Measurements from ENCODE around the gene WDR90. TPM values are rescaled to one million over a fixed set of nuclear protein-coding genes. Genes with fewer than 3 reads are reported as not detected.

Gene WDR90
- polyA plus RNA-seq, 1 donor from 2014 or later = 32.1 TPM

- H3K79me2 ChIP-seq (replicated peaks; ENCODE audit: insufficient read depth, low read length) = no peaks in the 10 kb centered on the region
- no peaks in the 10 kb centered on the region for H3K27me3 ChIP-seq (ENCODE audit: insufficient read depth, low read depth, low read length)
- H3K36me3 ChIP-seq (ENCODE audit: insufficient read depth, low read length) = no peaks in the 10 kb centered on the region
- no peak overlapping the region for H3K9ac ChIP-seq (ENCODE audit: low read length)
- H3K9me3 ChIP-seq (ENCODE audit: low read length) = no peaks in the 10 kb centered on the region
- H3K9me2 ChIP-seq (ENCODE audit: insufficient read depth, low read length) = no peaks in the 10 kb centered on the region
- no peak overlapping the region for H3K4me2 ChIP-seq (ENCODE audit: low read length)
- no peak for TF ChIP-seq MXI1 (conservative IDR thresholded peaks at IDR 0.05; ENCODE audit: poor library complexity, severe bottlenecking)
- TF ChIP-seq EZH2 (IDR thresholded peaks at IDR 0.05; ENCODE audit: borderline replicate concordance, insufficient read depth, low read length, poor library complexity, severe bottlenecking) = no peak
- no peak for TF ChIP-seq RAD21 (conservative IDR thresholded peaks at IDR 0.05)
- no peak for TF ChIP-seq EP300 (conservative IDR thresholded peaks at IDR 0.05; ENCODE audit: poor library complexity, severe bottlenecking)
- TF ChIP-seq POLR2AphosphoS5 (IDR thresholded peaks at IDR 0.05) = no peak
- TF ChIP-seq, protein P1, sequence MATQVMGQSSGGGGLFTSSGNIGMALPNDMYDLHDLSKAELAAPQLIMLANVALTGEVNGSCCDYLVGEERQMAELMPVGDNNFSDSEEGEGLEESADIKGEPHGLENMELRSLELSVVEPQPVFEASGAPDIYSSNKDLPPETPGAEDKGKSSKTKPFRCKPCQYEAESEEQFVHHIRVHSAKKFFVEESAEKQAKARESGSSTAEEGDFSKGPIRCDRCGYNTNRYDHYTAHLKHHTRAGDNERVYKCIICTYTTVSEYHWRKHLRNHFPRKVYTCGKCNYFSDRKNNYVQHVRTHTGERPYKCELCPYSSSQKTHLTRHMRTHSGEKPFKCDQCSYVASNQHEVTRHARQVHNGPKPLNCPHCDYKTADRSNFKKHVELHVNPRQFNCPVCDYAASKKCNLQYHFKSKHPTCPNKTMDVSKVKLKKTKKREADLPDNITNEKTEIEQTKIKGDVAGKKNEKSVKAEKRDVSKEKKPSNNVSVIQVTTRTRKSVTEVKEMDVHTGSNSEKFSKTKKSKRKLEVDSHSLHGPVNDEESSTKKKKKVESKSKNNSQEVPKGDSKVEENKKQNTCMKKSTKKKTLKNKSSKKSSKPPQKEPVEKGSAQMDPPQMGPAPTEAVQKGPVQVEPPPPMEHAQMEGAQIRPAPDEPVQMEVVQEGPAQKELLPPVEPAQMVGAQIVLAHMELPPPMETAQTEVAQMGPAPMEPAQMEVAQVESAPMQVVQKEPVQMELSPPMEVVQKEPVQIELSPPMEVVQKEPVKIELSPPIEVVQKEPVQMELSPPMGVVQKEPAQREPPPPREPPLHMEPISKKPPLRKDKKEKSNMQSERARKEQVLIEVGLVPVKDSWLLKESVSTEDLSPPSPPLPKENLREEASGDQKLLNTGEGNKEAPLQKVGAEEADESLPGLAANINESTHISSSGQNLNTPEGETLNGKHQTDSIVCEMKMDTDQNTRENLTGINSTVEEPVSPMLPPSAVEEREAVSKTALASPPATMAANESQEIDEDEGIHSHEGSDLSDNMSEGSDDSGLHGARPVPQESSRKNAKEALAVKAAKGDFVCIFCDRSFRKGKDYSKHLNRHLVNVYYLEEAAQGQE (IDR thresholded peaks at IDR 0.05; ENCODE audit: borderline replicate concordance) = no peak
- no peak for TF ChIP-seq TAF1 (IDR thresholded peaks at IDR 0.05; ENCODE audit: low read depth)
- no peak for TF ChIP-seq SMC3 (conservative IDR thresholded peaks at IDR 0.05; ENCODE audit: poor library complexity)
- TF ChIP-seq, protein P2, sequence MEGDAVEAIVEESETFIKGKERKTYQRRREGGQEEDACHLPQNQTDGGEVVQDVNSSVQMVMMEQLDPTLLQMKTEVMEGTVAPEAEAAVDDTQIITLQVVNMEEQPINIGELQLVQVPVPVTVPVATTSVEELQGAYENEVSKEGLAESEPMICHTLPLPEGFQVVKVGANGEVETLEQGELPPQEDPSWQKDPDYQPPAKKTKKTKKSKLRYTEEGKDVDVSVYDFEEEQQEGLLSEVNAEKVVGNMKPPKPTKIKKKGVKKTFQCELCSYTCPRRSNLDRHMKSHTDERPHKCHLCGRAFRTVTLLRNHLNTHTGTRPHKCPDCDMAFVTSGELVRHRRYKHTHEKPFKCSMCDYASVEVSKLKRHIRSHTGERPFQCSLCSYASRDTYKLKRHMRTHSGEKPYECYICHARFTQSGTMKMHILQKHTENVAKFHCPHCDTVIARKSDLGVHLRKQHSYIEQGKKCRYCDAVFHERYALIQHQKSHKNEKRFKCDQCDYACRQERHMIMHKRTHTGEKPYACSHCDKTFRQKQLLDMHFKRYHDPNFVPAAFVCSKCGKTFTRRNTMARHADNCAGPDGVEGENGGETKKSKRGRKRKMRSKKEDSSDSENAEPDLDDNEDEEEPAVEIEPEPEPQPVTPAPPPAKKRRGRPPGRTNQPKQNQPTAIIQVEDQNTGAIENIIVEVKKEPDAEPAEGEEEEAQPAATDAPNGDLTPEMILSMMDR (IDR thresholded peaks at IDR 0.05; ENCODE audit: poor library complexity, severe bottlenecking) = no peak
- H3F3A ChIP-seq (ENCODE audit: insufficient read depth, low read length, poor library complexity, severe bottlenecking) = no peaks in the 10 kb centered on the region
- H3K27ac ChIP-seq (ENCODE audit: low read length) = no peak overlapping the region
- no peaks in the 10 kb centered on the region for H4K20me1 ChIP-seq (ENCODE audit: insufficient read depth)
- H2AFZ ChIP-seq (ENCODE audit: low read depth, low read length) = no peak overlapping the region
- no peak overlapping the region for H3K4me3 ChIP-seq (ENCODE audit: low read length)
These were observed 2.4 kb upstream of the WDR90 start for GRCh38 chr16:646679-647172.

DNA sequence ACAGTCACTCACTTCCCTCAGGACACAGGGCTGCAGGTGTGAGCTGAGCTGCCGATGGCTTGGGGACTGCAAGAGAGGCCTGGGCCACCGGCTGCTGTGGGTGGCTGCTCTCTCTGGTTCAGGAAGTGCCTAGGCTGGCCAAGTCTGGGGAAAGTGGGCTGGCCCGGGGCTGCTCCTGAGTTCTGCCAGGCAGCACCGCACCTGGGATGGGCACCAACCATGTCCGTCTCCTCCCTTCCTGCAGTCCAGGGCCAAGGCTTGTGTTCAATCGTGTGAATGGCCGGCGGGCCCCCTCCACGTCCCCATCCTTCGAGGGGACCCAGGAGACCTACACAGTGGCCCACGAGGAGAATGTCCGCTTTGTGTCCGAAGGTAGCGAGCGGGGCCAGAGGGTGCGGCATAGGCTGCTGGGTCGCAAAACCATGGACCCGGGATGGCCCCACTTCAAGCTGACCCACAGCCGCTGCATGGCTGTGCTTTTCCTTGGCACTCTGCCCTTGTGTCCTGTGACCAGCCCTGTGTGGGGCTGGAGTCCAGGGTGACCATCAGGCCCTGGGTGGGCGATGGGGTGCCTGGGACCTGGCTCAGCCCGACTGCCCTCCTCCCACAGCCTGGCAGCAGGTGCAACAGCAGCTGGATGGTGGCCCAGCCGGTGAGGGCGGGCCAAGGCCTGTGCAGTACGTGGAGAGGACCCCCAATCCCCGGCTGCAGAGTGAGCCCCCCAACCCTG, 1.8 kb upstream of the WDR90 start:
- Histone ChIP-seq H2AFZ (ENCODE audit: low read depth, low read length) (no peak overlapping the region), H3K27me3 (ENCODE audit: insufficient read depth, low read depth, low read length) (no peaks in the 10 kb centered on the region), H3K27ac (ENCODE audit: low read length) (no peak overlapping the region), H3K9me3 (ENCODE audit: low read length) (no peaks in the 10 kb centered on the region), H3K4me3 (ENCODE audit: low read length) (no peak overlapping the region), H3K79me2 (replicated peaks; ENCODE audit: insufficient read depth, low read length) (no peaks in the 10 kb centered on the region), H3K9me2 (ENCODE audit: insufficient read depth, low read length) (no peaks in the 10 kb centered on the region), H3K36me3 (ENCODE audit: insufficient read depth, low read length) (no peaks in the 10 kb centered on the region), H3F3A (ENCODE audit: insufficient read depth, low read length, poor library complexity, severe bottlenecking) (no peaks in the 10 kb centered on the region), H4K20me1 (ENCODE audit: insufficient read depth) (no peaks in the 10 kb centered on the region), H3K4me2 (ENCODE audit: low read length) (no peak overlapping the region), H3K9ac (ENCODE audit: low read length) (no peak overlapping the region)
- TF ChIP-seq, protein P2 (IDR thresholded peaks at IDR 0.05; ENCODE audit: poor library complexity, severe bottlenecking) = no peak
- TF ChIP-seq POLR2AphosphoS5 (IDR thresholded peaks at IDR 0.05) (no peak), SMC3 (conservative IDR thresholded peaks at IDR 0.05; ENCODE audit: poor library complexity) (no peak), EZH2 (IDR thresholded peaks at IDR 0.05; ENCODE audit: borderline replicate concordance, insufficient read depth, low read length, poor library complexity, severe bottlenecking) (no peak), MXI1 (conservative IDR thresholded peaks at IDR 0.05; ENCODE audit: poor library complexity, severe bottlenecking) (no peak), TAF1 (IDR thresholded peaks at IDR 0.05; ENCODE audit: low read depth) (no peak), RAD21 (conservative IDR thresholded peaks at IDR 0.05) (no peak), EP300 (conservative IDR thresholded peaks at IDR 0.05; ENCODE audit: poor library complexity, severe bottlenecking) (no peak)
- TF ChIP-seq, protein P1 (IDR thresholded peaks at IDR 0.05; ENCODE audit: borderline replicate concordance) = no peak

All from neural cell (in vitro differentiated cells).